Large intestine (tissue), 3 donors: ENCODE results near the gene GPRIN3. TPM values are rescaled to one million over a fixed set of nuclear protein-coding genes. Genes with fewer than 3 reads are reported as not detected.

Experiments
- DNase-seq, 2 donors: peaks; one replicate each; pipeline versions ENCODE4 v3.0.0 to v3.0.0-alpha.2; 2013
- H3K27ac ChIP-seq: one replicate; pipeline ENCODE4 v1.5.1; 2013; ENCODE audit warnings: low read length
- H3K27me3 ChIP-seq: 2 replicates; pipeline ENCODE4 v1.6.1; 2013; ENCODE audit warnings: low read length; ENCODE audit not compliant: control insufficient read depth, insufficient read depth
- H3K36me3 ChIP-seq: 2 replicates; pipeline ENCODE4 v1.6.1; 2013; ENCODE audit warnings: low read length; ENCODE audit not compliant: control insufficient read depth, insufficient read depth
- H3K4me1 ChIP-seq: one replicate; pipeline ENCODE4 v1.6.1; 2013; ENCODE audit warnings: low read length; ENCODE audit not compliant: control insufficient read depth, insufficient read depth
- H3K4me3 ChIP-seq: one replicate; pipeline ENCODE4 v1.5.1; 2013; ENCODE audit warnings: low read length
- H3K9me3 ChIP-seq: one replicate; pipeline ENCODE4 v1.6.1; 2013; ENCODE audit warnings: mild to moderate bottlenecking, low read depth, low read length, moderate library complexity; ENCODE audit not compliant: control insufficient read depth
- WGBS: methylation state at CpG from one replicate; pipeline ENCODE4 v1.1.5; 2013; ENCODE audit warnings: low lambda C conversion rate; ENCODE audit not compliant: insufficient coverage; 5-methylcytosine and 5-hydroxymethylcytosine counted together
- polyA plus RNA-seq: library from polyadenylated mRNA; unstranded; fragments of 120-200 nt; gene quantifications from one replicate; pipeline ENCODE4 v1.2.1, GENCODE V29; 2013

GPRIN3 gene
- polyA plus RNA-seq, 1 donor = 8.7 TPM

GRCh38 chr4:89279385-89279784 is 28.2 kb downstream of the GPRIN3 start:
- 100% methylated on average over 1 of the region's 4 CpGs for WGBS

GRCh38 chr4:89277412-89277811 is 30.2 kb downstream of the GPRIN3 start:
- peaks cover 3% of the 10 kb centered on the region for H3K36me3 ChIP-seq
- H3K4me3 ChIP-seq = no peak overlapping the region
- H3K4me1 ChIP-seq = peaks cover 5% of the 10 kb centered on the region
- no CpG with 5 or more reads among the region's 5 CpGs for WGBS
- no peaks in the 10 kb centered on the region for H3K27me3 ChIP-seq
- DNase-seq = no peak
- H3K27ac ChIP-seq = no peak overlapping the region
- H3K9me3 ChIP-seq = no peaks in the 10 kb centered on the region

More at GRCh38 chr4:89279385-89279784, 28.2 kb downstream of the GPRIN3 start:
- Histone ChIP-seq H3K9me3 (no peaks in the 10 kb centered on the region), H3K36me3 (peaks cover 3% of the 10 kb centered on the region), H3K27me3 (no peaks in the 10 kb centered on the region), H3K4me3 (no peak overlapping the region), H3K4me1 (peaks cover 11% of the 10 kb centered on the region), H3K27ac (no peak overlapping the region)
- no peak for DNase-seq

GRCh38 chr4:89276296-89276695 is 31.3 kb downstream of the GPRIN3 start:
- peaks cover 5% of the 10 kb centered on the region for H3K4me1 ChIP-seq
- H3K27ac ChIP-seq = no peak overlapping the region
- no peak for DNase-seq
- no peaks in the 10 kb centered on the region for H3K27me3 ChIP-seq
- H3K36me3 ChIP-seq = peaks cover 3% of the 10 kb centered on the region
- H3K9me3 ChIP-seq = no peaks in the 10 kb centered on the region
- no peak overlapping the region for H3K4me3 ChIP-seq

- H3K27me3 ChIP-seq = no peaks in the 10 kb centered on the region
- WGBS = 63% methylated on average over 1 of the region's 6 CpGs
- H3K9me3 ChIP-seq = no peaks in the 10 kb centered on the region
- H3K27ac ChIP-seq = no peak overlapping the region
- H3K4me1 ChIP-seq = peaks cover 5% of the 10 kb centered on the region
- H3K36me3 ChIP-seq = peaks cover 3% of the 10 kb centered on the region
- DNase-seq = peak in 1 of 2 donors; percentile 76
- H3K4me3 ChIP-seq = no peak overlapping the region
These were observed 32.0 kb downstream of the GPRIN3 start for GRCh38 chr4:89275587-89275986.

GRCh38 chr4:89273741-89274141 is 33.9 kb downstream of the GPRIN3 start:
- DNase-seq = no peak
- Histone ChIP-seq H3K4me1 (peaks cover 5% of the 10 kb centered on the region), H3K4me3 (no peak overlapping the region), H3K9me3 (no peaks in the 10 kb centered on the region), H3K27me3 (no peaks in the 10 kb centered on the region), H3K27ac (no peak overlapping the region), H3K36me3 (peaks cover 3% of the 10 kb centered on the region)
- WGBS = 49% methylated on average over 3 of the region's 5 CpGs

- Histone ChIP-seq H3K4me3 (no peak overlapping the region), H3K27ac (no peak overlapping the region), H3K27me3 (no peaks in the 10 kb centered on the region), H3K36me3 (no peaks in the 10 kb centered on the region), H3K4me1 (peaks cover 5% of the 10 kb centered on the region), H3K9me3 (no peaks in the 10 kb centered on the region)
- DNase-seq = no peak
- no CpG with 5 or more reads among the region's 1 CpG for WGBS
These were observed 36.8 kb downstream of the GPRIN3 start for GRCh38 chr4:89270792-89271191.

- Histone ChIP-seq H3K9me3 (peaks cover under 1% of the 10 kb centered on the region), H3K36me3 (no peaks in the 10 kb centered on the region), H3K27me3 (no peaks in the 10 kb centered on the region), H3K4me1 (no peaks in the 10 kb centered on the region), H3K4me3 (no peak overlapping the region), H3K27ac (no peak overlapping the region)
- no CpG with 5 or more reads among the region's 4 CpGs for WGBS
- DNase-seq = no peak
These were observed 38.4 kb downstream of the GPRIN3 start for GRCh38 chr4:89269121-89269666.

- Histone ChIP-seq H3K27me3 (no peaks in the 10 kb centered on the region), H3K27ac (no peak overlapping the region), H3K4me3 (no peak overlapping the region), H3K9me3 (peaks cover 3% of the 10 kb centered on the region), H3K4me1 (no peaks in the 10 kb centered on the region), H3K36me3 (no peaks in the 10 kb centered on the region)
- no peak for DNase-seq
- no CpG with 5 or more reads among the region's 2 CpGs for WGBS
These were observed 38.9 kb downstream of the GPRIN3 start for GRCh38 chr4:89268679-89269078.

GRCh38 chr4:89267846-89268245 is 39.8 kb downstream of the GPRIN3 start:
- no peaks in the 10 kb centered on the region for H3K4me1 ChIP-seq
- H3K27me3 ChIP-seq = no peaks in the 10 kb centered on the region
- H3K36me3 ChIP-seq = no peaks in the 10 kb centered on the region
- no peak for DNase-seq
- H3K9me3 ChIP-seq = peaks cover 3% of the 10 kb centered on the region
- H3K27ac ChIP-seq = no peak overlapping the region
- WGBS = no CpG with 5 or more reads among the region's 3 CpGs
- no peak overlapping the region for H3K4me3 ChIP-seq

GRCh38 chr4:89267392-89267791 is 40.2 kb downstream of the GPRIN3 start:
- Histone ChIP-seq H3K4me1 (no peaks in the 10 kb centered on the region), H3K27me3 (no peaks in the 10 kb centered on the region), H3K4me3 (no peak overlapping the region), H3K36me3 (no peaks in the 10 kb centered on the region), H3K9me3 (peaks cover 3% of the 10 kb centered on the region), H3K27ac (no peak overlapping the region)
- DNase-seq = no peak
- WGBS = 100% methylated on average over 1 of the region's 1 CpG

GRCh38 chr4:89266128-89266527 is 41.5 kb downstream of the GPRIN3 start:
- Histone ChIP-seq H3K9me3 (peaks cover 3% of the 10 kb centered on the region), H3K27me3 (no peaks in the 10 kb centered on the region), H3K36me3 (no peaks in the 10 kb centered on the region), H3K4me1 (no peaks in the 10 kb centered on the region), H3K27ac (no peak overlapping the region), H3K4me3 (no peak overlapping the region)
- DNase-seq = no peak
- no CpG with 5 or more reads among the region's 1 CpG for WGBS
